Neuronal stem cell (in vitro differentiated cells): Measurements from ENCODE around the gene NFATC2IP. TPM values are rescaled to one million over a fixed set of nuclear protein-coding genes. Genes with fewer than 3 reads are reported as not detected.

Experiments used
- DNase-seq: peaks from one replicate; pipeline ENCODE4 v3.0.0-alpha.2; 2013; ENCODE audit warnings: low spot score
- H2AFZ ChIP-seq: one replicate; pipeline ENCODE4 v1.6.1; 2013; ENCODE audit warnings: mild to moderate bottlenecking, low read length, inconsistent platforms
- H2AK5ac ChIP-seq: 2 replicates; pipeline ENCODE4 v1.6.1; 2013; ENCODE audit warnings: low read depth, mild to moderate bottlenecking, inconsistent platforms, low read length, moderate library complexity, mixed read lengths
- H2BK120ac ChIP-seq: 2 replicates; pipeline ENCODE4 v1.6.1; 2013; ENCODE audit warnings: low read depth, mild to moderate bottlenecking, inconsistent platforms, low read length, moderate library complexity, mixed read lengths
- H2BK12ac ChIP-seq: one replicate; pipeline ENCODE4 v1.6.1; 2013; ENCODE audit warnings: low read length, inconsistent platforms
- H2BK15ac ChIP-seq: 2 replicates; pipeline ENCODE4 v1.6.1; 2013; ENCODE audit warnings: mild to moderate bottlenecking, low read length, inconsistent platforms, mixed read lengths
- H2BK5ac ChIP-seq: one replicate; pipeline ENCODE4 v1.6.1; 2013; ENCODE audit warnings: inconsistent platforms, mild to moderate bottlenecking, low read length, moderate library complexity
- H3K14ac ChIP-seq: one replicate; pipeline ENCODE4 v1.6.1; 2013; ENCODE audit warnings: low read length, inconsistent platforms
- H3K18ac ChIP-seq: 2 replicates; pipeline ENCODE4 v1.6.1; 2013; ENCODE audit warnings: low read length, inconsistent platforms
- H3K23ac ChIP-seq: 2 replicates; pipeline ENCODE4 v1.6.1; 2013; ENCODE audit warnings: low read depth, mild to moderate bottlenecking, mixed read lengths, low read length, inconsistent platforms; ENCODE audit not compliant: poor library complexity
- H3K27ac ChIP-seq: replicated peaks from 3 replicates; pipeline ENCODE4 v1.5.1; 2013; ENCODE audit warnings: low read length, inconsistent platforms
- H3K27me3 ChIP-seq, 3 experiments: 2 replicates each; pipeline ENCODE4 v1.6.1; 2013; ENCODE audit warnings: low read length in 3 of 3, mild to moderate bottlenecking in 2 of 3, inconsistent platforms in 1 of 3, low read depth in 1 of 3, mixed read lengths in 1 of 3, moderate library complexity in 1 of 3; ENCODE audit not compliant: control insufficient read depth in 3 of 3, insufficient read depth in 3 of 3
- H3K36me3 ChIP-seq, 2 donors: replicated peaks in 1 of 2; 2 replicates each; pipeline ENCODE4 v1.6.1; 2013; ENCODE audit warnings: low read length in 2 of 2; ENCODE audit not compliant: control insufficient read depth in 2 of 2, insufficient read depth in 2 of 2
- H3K4ac ChIP-seq: 2 replicates; pipeline ENCODE4 v1.6.1; 2013; ENCODE audit warnings: inconsistent platforms, mild to moderate bottlenecking, low read length, moderate library complexity
- H3K4me1 ChIP-seq, 2 donors: 1 replicate in 1 of 2; 2 replicates in 1 of 2; pipeline ENCODE4 v1.6.1; 2013; ENCODE audit warnings: low read length in 2 of 2, low read depth in 1 of 2; ENCODE audit not compliant: control insufficient read depth in 2 of 2, insufficient read depth in 1 of 2
- H3K4me2 ChIP-seq: one replicate; pipeline ENCODE4 v1.6.1; 2013; ENCODE audit warnings: mild to moderate bottlenecking, low read length, inconsistent platforms; ENCODE audit not compliant: insufficient read depth, poor library complexity, severe bottlenecking
- H3K4me3 ChIP-seq, 2 donors: 2 replicates each; pipeline ENCODE4 v1.5.1; 2013; ENCODE audit warnings: low read length in 2 of 2, mild to moderate bottlenecking in 2 of 2, inconsistent platforms in 1 of 2, moderate library complexity in 1 of 2
- H3K79me1 ChIP-seq: one replicate; pipeline ENCODE4 v1.6.1; 2013; ENCODE audit warnings: low read depth, mild to moderate bottlenecking, inconsistent platforms, low read length, moderate library complexity
- H3K9ac ChIP-seq: one replicate; pipeline ENCODE4 v1.6.1; 2013; ENCODE audit warnings: mild to moderate bottlenecking, low read depth, low read length, inconsistent platforms; ENCODE audit not compliant: poor library complexity
- H3K9me3 ChIP-seq, 2 donors: replicated peaks in 1 of 2; 2 replicates each; pipeline versions ENCODE3 to v1.6.1; 2013; ENCODE audit warnings: low read length in 2 of 2, mild to moderate bottlenecking in 2 of 2, inconsistent platforms in 1 of 2, low read depth in 1 of 2, mixed read lengths in 1 of 2, moderate library complexity in 1 of 2; ENCODE audit not compliant: control insufficient read depth in 2 of 2, insufficient read depth in 1 of 2
- H4K8ac ChIP-seq: one replicate; pipeline ENCODE4 v1.6.1; 2013; ENCODE audit warnings: low read depth, mild to moderate bottlenecking, inconsistent platforms, low read length, moderate library complexity
- H4K91ac ChIP-seq: one replicate; pipeline ENCODE4 v1.6.1; 2013; ENCODE audit warnings: low read length, low read depth, mild to moderate bottlenecking, inconsistent platforms; ENCODE audit not compliant: poor library complexity
- WGBS, 2 donors: extraction: QIAGEN DNeasy Blood & Tissue Kit; methylation state at CpG; one replicate each; pipeline ENCODE4 v1.1.7; 2013; ENCODE audit warnings: missing lambda C conversion rate in 2 of 2, mixed read lengths in 1 of 2; ENCODE audit not compliant: insufficient read length in 2 of 2, insufficient replicate concordance in 1 of 2; ENCODE audit errors: extremely low coverage in 2 of 2; 5-methylcytosine and 5-hydroxymethylcytosine counted together
- polyA plus RNA-seq, 2 experiments: library from polyadenylated mRNA; stranded (reverse); fragments of 200-250 nt; gene quantifications; one replicate each; pipeline ENCODE4 v1.2.3, GENCODE V29; 2013

The NFATC2IP gene
- polyA plus RNA-seq (2013, experiment 1 of 2): 22.8 TPM
- 23.4 TPM for polyA plus RNA-seq (2013, experiment 2 of 2)

- no peak within 1 kb of the TSS for H4K91ac ChIP-seq
- no peaks in the 10 kb centered on the region for H3K27me3 ChIP-seq
- peak within 1 kb of the TSS; percentile 85 to 91 for H3K4me3 ChIP-seq
- H3K4me1 ChIP-seq: peaks cover 8% of the 10 kb centered on the region in 2 donors
- H3K23ac ChIP-seq: peak within 1 kb of the TSS; percentile 85
- WGBS, 2 donors: no CpG with 5 or more reads among the region's 79 CpGs
- DNase-seq: peak; percentile 99
- peak within 1 kb of the TSS; percentile 95 for H3K18ac ChIP-seq
- H3K9ac ChIP-seq: peak within 1 kb of the TSS; percentile 94
- H3K14ac ChIP-seq: peak within 1 kb of the TSS; percentile 71
- H2BK15ac ChIP-seq: peak within 1 kb of the TSS; percentile 67
- no peak within 1 kb of the TSS for H4K8ac ChIP-seq
- H2BK120ac ChIP-seq: no peak within 1 kb of the TSS
- peak within 1 kb of the TSS; percentile 83 for H3K4me2 ChIP-seq
- peak within 1 kb of the TSS; percentile 37 for H2AK5ac ChIP-seq
- peak within 1 kb of the TSS; percentile 97 for H2AFZ ChIP-seq
- no peaks in the 10 kb centered on the region for H3K9me3 ChIP-seq
- peak within 1 kb of the TSS; percentile 82 for H3K27ac ChIP-seq
- H2BK12ac ChIP-seq: no peak within 1 kb of the TSS
- peaks cover 6% of the 10 kb centered on the region for H3K79me1 ChIP-seq
- H3K36me3 ChIP-seq: peaks cover 21 to 38% of the 10 kb centered on the region in 2 donors
- H3K4ac ChIP-seq: peak within 1 kb of the TSS; percentile 76
- peak within 1 kb of the TSS; percentile 98 for H2BK5ac ChIP-seq
Observed at GRCh38 chr16:28950648-28951409, at the start of gene NFATC2IP. Gene NFATC2IP (plus strand): TSS chr16:28950937. CDS start chr16:28951012, 75 bp downstream.

GRCh38 chr16:28901862-28902261 lies 48.9 kb upstream of the NFATC2IP start:
- Histone ChIP-seq H3K9me3 (no peaks in the 10 kb centered on the region), H2AK5ac (no peak overlapping the region), H3K23ac (peak overlapping the region; percentile 43), H4K8ac (no peak overlapping the region), H3K79me1 (no peaks in the 10 kb centered on the region), H3K4ac (no peak overlapping the region), H2BK15ac (no peak overlapping the region), H3K14ac (peak overlapping the region; percentile 71), H2BK5ac (no peak overlapping the region), H3K27ac (no peak overlapping the region), H3K9ac (no peak overlapping the region), H2AFZ (no peak overlapping the region), H3K36me3 (peaks cover 5 to 24% of the 10 kb centered on the region in 2 donors), H2BK12ac (peak overlapping the region; percentile 58), H3K4me3 (no peak overlapping the region), H3K18ac (no peak overlapping the region), H3K4me2 (no peak overlapping the region), H3K27me3 (no peaks in the 10 kb centered on the region), H3K4me1 (no peaks in the 10 kb centered on the region), H4K91ac (no peak overlapping the region), H2BK120ac (no peak overlapping the region)
- WGBS, 2 donors: no CpG with 5 or more reads among the region's 15 CpGs
- no peak for DNase-seq

GRCh38 chr16:28902909-28903308 lies 47.8 kb upstream of the NFATC2IP start:
- no peaks in the 10 kb centered on the region for H3K79me1 ChIP-seq
- no peak overlapping the region for H2AFZ ChIP-seq
- H3K18ac ChIP-seq: peak overlapping the region; percentile 2
- H4K91ac ChIP-seq: no peak overlapping the region
- H3K9me3 ChIP-seq: no peaks in the 10 kb centered on the region
- no peak overlapping the region for H2BK120ac ChIP-seq
- no CpG with 5 or more reads among the region's 11 CpGs for WGBS, 2 donors
- H2BK12ac ChIP-seq: no peak overlapping the region
- no peak overlapping the region for H2BK15ac ChIP-seq
- no peak overlapping the region for H3K4ac ChIP-seq
- H3K23ac ChIP-seq: peak overlapping the region; percentile 55
- no peaks in the 10 kb centered on the region for H3K4me1 ChIP-seq
- H3K27ac ChIP-seq: no peak overlapping the region
- no peak overlapping the region for H3K14ac ChIP-seq
- no peak for DNase-seq
- H3K27me3 ChIP-seq: no peaks in the 10 kb centered on the region
- H2BK5ac ChIP-seq: peak overlapping the region; percentile 24
- no peak overlapping the region for H3K9ac ChIP-seq
- no peak overlapping the region for H3K4me3 ChIP-seq
- H4K8ac ChIP-seq: no peak overlapping the region
- H3K36me3 ChIP-seq: peaks cover 4 to 22% of the 10 kb centered on the region in 2 donors
- H3K4me2 ChIP-seq: no peak overlapping the region
- H2AK5ac ChIP-seq: no peak overlapping the region

GRCh38 chr16:28903344-28904042 lies 47.2 kb upstream of the NFATC2IP start:
- no peak overlapping the region for H2BK12ac ChIP-seq
- no peak for DNase-seq
- H2AK5ac ChIP-seq: no peak overlapping the region

More at GRCh38 chr16:28903344-28904042, 47.2 kb upstream of the NFATC2IP start:
- no peak overlapping the region for H3K4me3 ChIP-seq
- no peak overlapping the region for H4K91ac ChIP-seq
- WGBS, 2 donors: no CpG with 5 or more reads among the region's 29 CpGs
- H3K4ac ChIP-seq: no peak overlapping the region
- H2BK120ac ChIP-seq: no peak overlapping the region
- H2BK15ac ChIP-seq: no peak overlapping the region
- no peak overlapping the region for H3K9ac ChIP-seq
- H3K4me1 ChIP-seq: no peaks in the 10 kb centered on the region
- H3K36me3 ChIP-seq: peaks cover 3 to 22% of the 10 kb centered on the region in 2 donors
- H2BK5ac ChIP-seq: no peak overlapping the region
- H3K79me1 ChIP-seq: no peaks in the 10 kb centered on the region
- no peak overlapping the region for H3K4me2 ChIP-seq
- H3K27me3 ChIP-seq: no peaks in the 10 kb centered on the region
- H3K9me3 ChIP-seq: no peaks in the 10 kb centered on the region
- H3K18ac ChIP-seq: no peak overlapping the region
- no peak overlapping the region for H3K23ac ChIP-seq
- no peak overlapping the region for H3K14ac ChIP-seq
- H2AFZ ChIP-seq: no peak overlapping the region
- H3K27ac ChIP-seq: no peak overlapping the region
- H4K8ac ChIP-seq: peak overlapping the region; percentile 23
